ENCODE results near the gene RALBP1. TPM values are rescaled to one million over a fixed set of nuclear protein-coding genes. Genes with fewer than 3 reads are reported as not detected.

The RALBP1 gene
- total and polyA plus RNA-seq, 2 of the 4 experiments (the other 2 are of a cell fraction) = 30.6 to 38.2 TPM

DNA sequence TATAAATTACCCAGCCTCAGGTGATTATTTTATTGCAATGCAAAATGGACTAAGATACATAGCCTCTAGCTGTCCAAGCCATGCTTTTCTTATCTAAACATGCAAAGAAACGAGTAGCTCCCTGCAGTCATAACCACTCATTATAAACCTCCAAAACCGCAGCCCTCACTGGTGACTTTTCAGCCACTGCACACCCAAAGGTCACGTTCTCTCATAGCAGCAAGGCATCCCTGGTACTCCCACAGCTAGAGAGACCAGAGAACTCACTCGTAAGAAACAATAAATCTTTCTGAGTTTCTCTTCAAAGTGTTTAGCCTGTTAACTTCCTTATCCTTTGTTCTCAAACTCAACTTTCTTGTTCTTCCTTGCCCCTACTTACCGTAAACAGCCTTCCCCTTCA lies 28.5 kb upstream of the RALBP1 start:
- ChIA-PET POLR2A (ENCODE audit: unreplicated experiment) (no interaction called here), CTCF (no interaction called here)
- Histone ChIP-seq H3K4me2 (ENCODE audit: low read depth, low read length) (no peak overlapping the region), H3K9me3 (ENCODE audit: control insufficient read depth, insufficient read depth, low read length) (peaks cover 13% of the 10 kb centered on the region), H2BK5ac (ENCODE audit: low read depth, low read length, poor library complexity, severe bottlenecking) (no peak overlapping the region), H4K91ac (ENCODE audit: insufficient read depth, low read depth, low read length) (no peak overlapping the region), H3K56ac (ENCODE audit: extremely low read depth, insufficient read depth, low read length) (no peak overlapping the region), H3K79me1 (ENCODE audit: low read depth in 1 of 2, low read length in 2 of 2) (no peaks in the 10 kb centered on the region), H3K9ac (ENCODE audit: low read depth, low read length) (no peak overlapping the region), H3K27ac (ENCODE audit: insufficient read depth, low read length) (no peak overlapping the region), H3K4me3 (ENCODE audit: insufficient read depth, low read depth, low read length) (no peak overlapping the region), H2AFZ (replicated peaks; ENCODE audit: low read length, poor library complexity) (no peak overlapping the region), H2BK120ac (ENCODE audit: low read depth, low read length) (no peak overlapping the region), H3K27me3 (ENCODE audit: control insufficient read depth, insufficient read depth, low read length) (no peaks in the 10 kb centered on the region; the same call in 1 of the 2 replicates), H3K9me1 (ENCODE audit: insufficient read depth, low read length) (peaks cover 3% of the 10 kb centered on the region; the same call in 1 of the 2 replicates), H3K36me3 (ENCODE audit: control insufficient read depth, insufficient read depth, low read length) (no peaks in the 10 kb centered on the region), H2AK9ac (replicated peaks; ENCODE audit: low read depth, low read length, poor library complexity) (no peak overlapping the region), H3K18ac (ENCODE audit: low read depth, low read length) (no peak overlapping the region), H3K4me1 (ENCODE audit: control insufficient read depth, insufficient read depth, low read length) (no peaks in the 10 kb centered on the region), H2BK15ac (ENCODE audit: low read depth, low read length) (no peak overlapping the region), H3K23ac (ENCODE audit: low read depth, low read length) (no peak overlapping the region), H2BK20ac (ENCODE audit: low read depth, low read length) (no peak overlapping the region), H2AK5ac (ENCODE audit: low read depth, low read length) (no peak overlapping the region), H4K5ac (ENCODE audit: low read depth, low read length) (no peak overlapping the region), H4K20me1 (ENCODE audit: insufficient read depth, low read length) (no peaks in the 10 kb centered on the region), H4K8ac (ENCODE audit: low read depth in 2 of 2, low read length in 2 of 2) (no peak overlapping the region), H3K14ac (replicated peaks; ENCODE audit: low read depth, low read length) (no peak overlapping the region), H3K4ac (ENCODE audit: low read depth, low read length) (no peak overlapping the region)
- 71% methylated on average over 3 of the region's 5 CpGs; no CpG with 5 or more reads in 1 of the 2 experiments for WGBS, 2 experiments (ENCODE audit: extremely low coverage in 2 of 2, insufficient read length in 1 of 2)
- in situ Hi-C loops (cut with MboI; ENCODE audit: low sequenced_read_pairs) = no loop called here
- intact Hi-C loops (cut with micrococcal nuclease) = no loop called here
- ATAC-seq (ENCODE audit: low read depth) (no peak), DNase-seq (peak; percentile 17)
- dilution Hi-C loops (cut with HindIII; ENCODE audit: low sequenced_read_pairs, unreplicated experiment) = no loop called here
- BruUV-seq (replicated peaks) = no TSS peak
- TF ChIP-seq MAFK (IDR thresholded peaks at IDR 0.05; ENCODE audit: low read depth, low read length) (no peak), BHLHE40 (IDR thresholded peaks at IDR 0.05; ENCODE audit: low read depth, low read length) (peak; percentile 41; the same call in 1 of the 2 replicates), RAD21 (IDR thresholded peaks at IDR 0.05; ENCODE audit: low read length) (no peak)
